Large intestine (tissue), 3 donors: ENCODE results near the gene PKP4. TPM values are rescaled to one million over a fixed set of nuclear protein-coding genes. Genes with fewer than 3 reads are reported as not detected.

Experiments
- DNase-seq, 2 donors: peaks; one replicate each; pipeline versions ENCODE4 v3.0.0 to v3.0.0-alpha.2; 2013
- H3K27ac ChIP-seq: one replicate; pipeline ENCODE4 v1.5.1; 2013; ENCODE audit warnings: low read length
- H3K27me3 ChIP-seq: 2 replicates; pipeline ENCODE4 v1.6.1; 2013; ENCODE audit warnings: low read length; ENCODE audit not compliant: control insufficient read depth, insufficient read depth
- H3K36me3 ChIP-seq: 2 replicates; pipeline ENCODE4 v1.6.1; 2013; ENCODE audit warnings: low read length; ENCODE audit not compliant: control insufficient read depth, insufficient read depth
- H3K4me1 ChIP-seq: one replicate; pipeline ENCODE4 v1.6.1; 2013; ENCODE audit warnings: low read length; ENCODE audit not compliant: control insufficient read depth, insufficient read depth
- H3K4me3 ChIP-seq: one replicate; pipeline ENCODE4 v1.5.1; 2013; ENCODE audit warnings: low read length
- H3K9me3 ChIP-seq: one replicate; pipeline ENCODE4 v1.6.1; 2013; ENCODE audit warnings: mild to moderate bottlenecking, low read depth, low read length, moderate library complexity; ENCODE audit not compliant: control insufficient read depth
- WGBS: methylation state at CpG from one replicate; pipeline ENCODE4 v1.1.5; 2013; ENCODE audit warnings: low lambda C conversion rate; ENCODE audit not compliant: insufficient coverage; 5-methylcytosine and 5-hydroxymethylcytosine counted together
- polyA plus RNA-seq: library from polyadenylated mRNA; unstranded; fragments of 120-200 nt; gene quantifications from one replicate; pipeline ENCODE4 v1.2.1, GENCODE V29; 2013

The PKP4 gene
- polyA plus RNA-seq, 1 donor, result 56.1 TPM

DNA sequence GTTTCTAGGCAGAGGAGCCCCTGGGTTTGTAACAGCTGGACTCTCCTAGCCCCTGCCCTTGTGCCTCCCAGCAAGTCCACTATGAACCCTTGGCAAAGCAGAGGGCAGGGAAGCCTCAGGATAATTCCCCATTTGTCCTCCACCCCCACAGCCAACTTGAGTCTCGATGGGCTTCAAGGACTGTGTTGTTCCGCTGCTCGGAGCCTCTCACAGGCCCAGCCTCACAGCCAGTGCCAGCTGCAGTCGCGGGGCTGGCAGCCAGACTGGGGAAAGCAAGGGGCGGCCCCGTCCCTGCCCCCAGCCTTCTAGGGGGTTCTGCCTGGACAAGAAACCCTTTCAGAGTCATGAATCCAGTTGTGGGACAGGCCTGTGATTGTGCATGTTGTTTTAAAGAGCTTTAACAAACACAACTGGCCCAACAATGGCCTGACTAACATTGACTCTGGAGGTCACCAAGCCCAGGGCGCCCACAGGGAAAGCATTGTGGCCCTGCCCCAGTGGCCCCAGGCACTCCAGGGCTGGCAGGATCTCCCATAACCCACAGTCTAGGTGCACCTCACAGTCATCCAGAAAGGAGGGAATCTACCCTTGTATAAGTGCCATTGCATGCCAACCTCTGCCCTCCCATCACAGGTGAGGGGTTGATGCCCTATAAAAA lies 266.6 kb downstream of the PKP4 start:
- Histone ChIP-seq H3K4me3 (no peak overlapping the region), H3K4me1 (peaks cover 17% of the 10 kb centered on the region), H3K9me3 (no peaks in the 10 kb centered on the region), H3K27ac (no peak overlapping the region), H3K27me3 (no peaks in the 10 kb centered on the region), H3K36me3 (no peaks in the 10 kb centered on the region)
- no peak for DNase-seq
- WGBS, result no CpG with 5 or more reads among the region's 8 CpGs

- H3K36me3 ChIP-seq, result no peaks in the 10 kb centered on the region
- H3K4me3 ChIP-seq, result no peak overlapping the region
- DNase-seq, result peak in 1 of 2 donors; percentile 45
- H3K27ac ChIP-seq, result peak overlapping the region; percentile 0
- no peaks in the 10 kb centered on the region for H3K27me3 ChIP-seq
- peaks cover 17% of the 10 kb centered on the region for H3K4me1 ChIP-seq
- WGBS, result no CpG with 5 or more reads among the region's 12 CpGs
- H3K9me3 ChIP-seq, result no peaks in the 10 kb centered on the region
These were observed 267.4 kb downstream of the PKP4 start for GRCh38 chr2:158723921-158724802.

DNA sequence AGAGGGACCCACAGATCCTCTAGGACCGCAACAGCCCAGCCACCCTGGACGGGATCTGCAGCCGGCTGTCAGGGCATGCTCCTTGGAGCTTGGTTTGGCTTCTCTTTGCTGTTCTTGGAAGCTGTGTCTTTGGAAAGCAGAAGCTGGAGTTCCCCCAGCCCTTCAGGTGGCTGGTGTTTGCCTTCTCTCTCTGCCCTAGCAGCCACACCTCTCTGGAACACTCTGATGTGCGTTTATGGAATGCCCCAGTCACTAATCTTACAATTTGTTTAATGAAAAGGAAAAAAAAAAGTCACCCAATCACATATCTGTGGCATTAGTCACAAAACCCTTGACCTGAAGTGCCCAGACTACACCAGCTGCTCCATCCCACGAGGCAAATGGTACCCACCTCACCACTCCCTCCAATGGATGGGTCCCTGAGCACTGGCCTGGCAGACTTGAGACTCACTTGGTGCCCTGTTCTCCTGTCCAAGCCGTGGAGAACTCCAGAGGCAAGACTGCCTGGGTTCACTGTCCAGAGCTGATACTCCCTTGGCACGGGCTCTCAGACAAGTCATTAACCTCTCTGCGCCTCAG lies 268.1 kb downstream of the PKP4 start:
- Histone ChIP-seq H3K27ac (peak overlapping the region; percentile 0), H3K9me3 (no peaks in the 10 kb centered on the region), H3K4me1 (peaks cover 17% of the 10 kb centered on the region), H3K4me3 (no peak overlapping the region), H3K36me3 (no peaks in the 10 kb centered on the region), H3K27me3 (no peaks in the 10 kb centered on the region)
- peak in 1 of 2 donors; percentile 58 for DNase-seq
- no CpG with 5 or more reads among the region's 8 CpGs for WGBS

DNA sequence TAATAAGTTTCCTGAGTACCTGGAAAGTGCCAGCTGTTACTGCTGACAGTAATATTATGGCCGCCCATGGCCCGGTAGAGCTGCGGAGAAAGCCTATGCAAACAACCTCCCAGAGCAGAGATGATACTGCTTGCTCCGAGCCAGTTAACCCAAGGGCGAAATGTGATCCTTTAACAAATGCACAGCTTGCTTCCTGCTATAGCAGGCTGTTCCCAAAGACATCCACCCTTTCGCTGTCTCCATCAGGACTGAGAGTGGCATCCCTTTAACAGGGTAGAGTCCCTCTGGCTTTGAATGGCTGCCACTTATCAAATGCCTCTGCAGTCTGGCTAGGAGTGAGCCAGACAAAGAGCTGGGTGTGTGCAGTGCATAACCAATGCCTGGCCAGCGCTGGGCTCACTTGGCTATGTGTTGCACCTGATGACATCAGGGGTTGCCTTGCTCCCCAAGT lies 268.7 kb downstream of the PKP4 start:
- WGBS, result no CpG with 5 or more reads among the region's 7 CpGs
- peak overlapping the region; percentile 0 for H3K27ac ChIP-seq
- H3K4me3 ChIP-seq, result no peak overlapping the region
- DNase-seq, result peak in 1 of 2 donors; percentile 41
- H3K9me3 ChIP-seq, result no peaks in the 10 kb centered on the region
- peaks cover 17% of the 10 kb centered on the region for H3K4me1 ChIP-seq
- H3K27me3 ChIP-seq, result no peaks in the 10 kb centered on the region
- no peaks in the 10 kb centered on the region for H3K36me3 ChIP-seq

- H3K4me1 ChIP-seq, result peaks cover 17% of the 10 kb centered on the region
- no peaks in the 10 kb centered on the region for H3K27me3 ChIP-seq
- peak in 1 of 2 donors; percentile 46 for DNase-seq
- no peaks in the 10 kb centered on the region for H3K36me3 ChIP-seq
- H3K4me3 ChIP-seq, result no peak overlapping the region
- H3K27ac ChIP-seq, result peak overlapping the region; percentile 62
- H3K9me3 ChIP-seq, result no peaks in the 10 kb centered on the region
- WGBS, result no CpG with 5 or more reads among the region's 8 CpGs
These were observed 270.3 kb downstream of the PKP4 start for GRCh38 chr2:158726911-158727592.

DNA sequence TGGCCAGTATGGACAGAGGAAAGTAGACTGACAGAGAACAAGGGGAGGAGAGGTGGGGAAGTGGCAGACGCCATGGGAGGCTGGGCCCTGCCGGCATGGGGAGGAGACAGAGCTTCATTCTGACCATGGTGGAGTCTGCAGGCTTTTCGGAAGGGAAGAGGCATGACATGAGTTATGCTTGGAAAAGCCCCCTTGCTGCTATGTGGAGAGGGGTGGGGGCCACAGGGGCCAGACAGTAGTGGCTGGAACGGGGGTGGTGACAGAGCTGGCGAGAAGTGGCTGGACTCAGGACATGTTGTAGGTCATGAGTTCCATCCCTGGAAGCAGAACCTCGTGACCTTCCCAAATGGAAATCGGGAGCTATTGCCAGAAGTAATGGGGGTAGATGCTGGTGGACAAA lies 271.7 kb downstream of the PKP4 start:
- Histone ChIP-seq H3K9me3 (no peaks in the 10 kb centered on the region), H3K27ac (no peak overlapping the region), H3K4me3 (no peak overlapping the region), H3K4me1 (peaks cover 14% of the 10 kb centered on the region), H3K36me3 (no peaks in the 10 kb centered on the region), H3K27me3 (no peaks in the 10 kb centered on the region)
- WGBS, result no CpG with 5 or more reads among the region's 7 CpGs
- no peak for DNase-seq

- no peaks in the 10 kb centered on the region for H3K9me3 ChIP-seq
- H3K4me3 ChIP-seq, result no peak overlapping the region
- peaks cover 9% of the 10 kb centered on the region for H3K4me1 ChIP-seq
- no peak for DNase-seq
- no peaks in the 10 kb centered on the region for H3K36me3 ChIP-seq
- H3K27ac ChIP-seq, result no peak overlapping the region
- no CpG with 5 or more reads among the region's 5 CpGs for WGBS
- no peaks in the 10 kb centered on the region for H3K27me3 ChIP-seq
These were observed 272.7 kb downstream of the PKP4 start for GRCh38 chr2:158729451-158729850.

- no peak overlapping the region for H3K4me3 ChIP-seq
- H3K27me3 ChIP-seq, result no peaks in the 10 kb centered on the region
- no peaks in the 10 kb centered on the region for H3K9me3 ChIP-seq
- no peak for DNase-seq
- no peaks in the 10 kb centered on the region for H3K36me3 ChIP-seq
- 80% methylated on average over 1 of the region's 16 CpGs for WGBS
- H3K27ac ChIP-seq, result no peak overlapping the region
- H3K4me1 ChIP-seq, result peaks cover 6% of the 10 kb centered on the region
These were observed 273.3 kb downstream of the PKP4 start for GRCh38 chr2:158729873-158730620.

- H3K4me3 ChIP-seq, result no peak overlapping the region
- H3K4me1 ChIP-seq, result peaks cover 3% of the 10 kb centered on the region
- H3K36me3 ChIP-seq, result no peaks in the 10 kb centered on the region
- H3K9me3 ChIP-seq, result no peaks in the 10 kb centered on the region
- no peak for DNase-seq
- no peak overlapping the region for H3K27ac ChIP-seq
- no CpG with 5 or more reads among the region's 9 CpGs for WGBS
- H3K27me3 ChIP-seq, result no peaks in the 10 kb centered on the region
These were observed 273.9 kb downstream of the PKP4 start for GRCh38 chr2:158730621-158731140.
